HEK293 (cell line): ENCODE measurements around the gene TTC33.
A peak's percentile ranks its signal among the peaks of the same experiment; 100 is the strongest.
"Not testable (repeated sequence)": the region's sequence is repeated elsewhere in the genome, so short reads cannot be mapped to it uniquely, and the experiment has no call there.

Source experiments
- CTCF ChIA-PET: fragments of 350-600 bp; formaldehyde crosslinking; extraction: SDS; loops from one replicate; lab custom pipeline; 2021; ENCODE audit warnings: antibody characterized with exemption; lab: Yijun Ruan, JAX
- POLR2A ChIA-PET: fragments of 300-600 bp; formaldehyde crosslinking; extraction: SDS; loops from one replicate; lab custom pipeline; 2020; ENCODE audit warnings: antibody characterized with exemption, inconsistent platforms; lab: Yijun Ruan, JAX
- H3K27ac ChIP-seq: fragments of 200-500 bp; sonication (Bioruptor generic); 2 replicates; pipeline ENCODE4 v1.5.1; 2014; ENCODE audit warnings: low read depth, low read length, control low read depth, inconsistent platforms; ENCODE audit errors: extremely low read depth
- H3K36me3 ChIP-seq, 2 experiments: fragments of 200-500 bp in 1 of 2; sonication (Bioruptor generic) in 1 of 2; 1 replicate in 1 of 2; 2 replicates in 1 of 2; pipeline ENCODE4 v1.5.1; 2014 to 2017; ENCODE audit warnings: inconsistent platforms in 2 of 2, low read length in 2 of 2; ENCODE audit not compliant: control insufficient read depth in 2 of 2, insufficient read depth in 1 of 2
- H3K4me1 ChIP-seq: fragments of 200-500 bp; sonication (Bioruptor generic); 2 replicates; pipeline ENCODE4 v1.5.1; 2014; ENCODE audit warnings: mild to moderate bottlenecking, low read length, inconsistent platforms; ENCODE audit not compliant: control insufficient read depth, insufficient read depth
- H3K4me3 ChIP-seq: 2 replicates; pipeline ENCODE4 v1.5.1; 2011; ENCODE audit warnings: low read depth, mild to moderate bottlenecking, control low read depth, low read length, moderate library complexity
- H3K9me3 ChIP-seq: fragments of 200-500 bp; sonication (Bioruptor generic); 2 replicates; pipeline ENCODE4 v1.5.1; 2014; ENCODE audit warnings: low read depth, low read length, inconsistent platforms; ENCODE audit not compliant: control insufficient read depth, insufficient read depth
- GLI2 ChIP-seq: fragments of 450-650 bp; formaldehyde crosslinking; IDR thresholded peaks from 2 replicates; pipeline ENCODE4; 2017; ENCODE audit warnings: missing biosample characterization, missing genetic modification characterization, low read depth, borderline replicate concordance
- KLF1 ChIP-seq: fragments of 450-650 bp; formaldehyde crosslinking; IDR thresholded peaks from 2 replicates; pipeline ENCODE4 v1.5.1; 2016; ENCODE audit warnings: missing biosample characterization, missing genetic modification characterization
- SALL2 ChIP-seq: fragments of 450-650 bp; formaldehyde crosslinking; IDR thresholded peaks from 2 replicates; pipeline ENCODE4 v1.5.0; 2017; ENCODE audit warnings: missing biosample characterization, mild to moderate bottlenecking, missing genetic modification characterization, borderline replicate concordance
- SCRT1 ChIP-seq: fragments of 450-650 bp; formaldehyde crosslinking; IDR thresholded peaks from 2 replicates; pipeline ENCODE4 v1.5.1; 2016; ENCODE audit warnings: missing biosample characterization, missing genetic modification characterization, borderline replicate concordance
- SCRT2 ChIP-seq: fragments of 450-650 bp; formaldehyde crosslinking; IDR thresholded peaks from 2 replicates; pipeline ENCODE4 v1.5.1; 2016; ENCODE audit warnings: missing biosample characterization, missing genetic modification characterization
- SP3 ChIP-seq: fragments of 450-650 bp; formaldehyde crosslinking; IDR thresholded peaks from 2 replicates; pipeline ENCODE4 v1.5.1; 2016; ENCODE audit warnings: missing biosample characterization, missing genetic modification characterization
- TCF7L2 ChIP-seq: IDR thresholded peaks from 2 replicates; pipeline ENCODE4 v1.6.1; 2011; ENCODE audit warnings: low read depth, mild to moderate bottlenecking, inconsistent platforms, low read length, moderate library complexity, borderline replicate concordance
- ZBTB10 ChIP-seq: fragments of 450-650 bp; formaldehyde crosslinking; IDR thresholded peaks from 2 replicates; pipeline ENCODE4 v1.5.1; 2016; ENCODE audit warnings: missing biosample characterization, missing genetic modification characterization
- ZBTB49 ChIP-seq: fragments of 450-650 bp; formaldehyde crosslinking; IDR thresholded peaks from 2 replicates; pipeline ENCODE4 v1.5.1; 2016; ENCODE audit warnings: missing biosample characterization, missing genetic modification characterization, low read depth
- ZFP37 ChIP-seq: fragments of 450-650 bp; formaldehyde crosslinking; IDR thresholded peaks from 2 replicates; pipeline ENCODE4 v1.5.1; 2016; ENCODE audit warnings: missing biosample characterization, missing genetic modification characterization
- ZNF133 ChIP-seq: fragments of 450-650 bp; formaldehyde crosslinking; IDR thresholded peaks from 2 replicates; pipeline ENCODE4 v1.5.1; 2016; ENCODE audit warnings: missing biosample characterization, missing genetic modification characterization
- ZNF16 ChIP-seq: fragments of 450-650 bp; formaldehyde crosslinking; IDR thresholded peaks from 2 replicates; pipeline ENCODE4 v1.5.1; 2016; ENCODE audit warnings: low read depth, missing biosample characterization, missing genetic modification characterization
- ZNF23 ChIP-seq: fragments of 450-650 bp; formaldehyde crosslinking; IDR thresholded peaks from 2 replicates; pipeline ENCODE4 v1.5.1; 2016; ENCODE audit warnings: missing biosample characterization, missing genetic modification characterization, borderline replicate concordance
- ZNF449 ChIP-seq: fragments of 450-650 bp; formaldehyde crosslinking; IDR thresholded peaks from 2 replicates; pipeline ENCODE4 v1.5.1; 2017; ENCODE audit warnings: missing biosample characterization, mild to moderate bottlenecking, missing genetic modification characterization, moderate library complexity
- ZNF514 ChIP-seq: fragments of 450-650 bp; formaldehyde crosslinking; IDR thresholded peaks from 2 replicates; pipeline ENCODE4 v1.5.1; 2016; ENCODE audit warnings: missing biosample characterization, missing genetic modification characterization
- ZNF561 ChIP-seq: fragments of 450-650 bp; IDR thresholded peaks from 2 replicates; pipeline ENCODE4 v1.5.1; 2018; ENCODE audit warnings: missing biosample characterization, missing genetic modification characterization, borderline replicate concordance

Gene TTC33

GRCh38 chr5:40648150-40648549, 107.6 kb downstream of the TTC33 start:
- Histone ChIP-seq H3K36me3 (no peaks in the 10 kb centered on the region), H3K9me3 (no peaks in the 10 kb centered on the region), H3K4me1 (peaks cover 4% of the 10 kb centered on the region; the same call in 1 of the 2 replicates), H3K4me3 (no peak overlapping the region), H3K27ac (no peak overlapping the region)
- POLR2A ChIA-PET = no interaction called here
- TF ChIP-seq ZNF561 = no peak
- no peak for TF ChIP-seq ZFP37 (tag by site-specific recombination)
- TF ChIP-seq SCRT2 (tag by site-specific recombination) = peak; percentile 83
- peak; percentile 76; the same call in 1 of the 2 replicates for TF ChIP-seq SCRT1 (tag by site-specific recombination)
- CTCF ChIA-PET = interaction anchor here (0.5 kb wide), 1 partner anchor 699 kb away, joined by 3 read pairs; no protein-coding TSS in a partner anchor

GRCh38 chr5:40646266-40646665, 109.5 kb downstream of the TTC33 start:
- H3K27ac ChIP-seq = no peak overlapping the region
- ChIA-PET POLR2A (no interaction called here), CTCF (no interaction called here)
- peaks cover 4% of the 10 kb centered on the region; the same call in 1 of the 2 replicates for H3K4me1 ChIP-seq
- TF ChIP-seq ZNF16 (no peak), ZNF514 (tag by site-specific recombination) (no peak), KLF1 (tag by site-specific recombination) (no peak), SALL2 (tag by site-specific recombination) (no peak), ZNF23 (no peak), ZBTB10 (no peak), GLI2 (tag by site-specific recombination) (no peak), ZNF449 (no peak), ZBTB49 (tag by site-specific recombination) (no peak), ZNF133 (tag by site-specific recombination) (no peak), TCF7L2 (no peak), SP3 (tag by site-specific recombination) (no peak)
- no peaks in the 10 kb centered on the region for H3K36me3 ChIP-seq
- no peak overlapping the region for H3K4me3 ChIP-seq
- no peaks in the 10 kb centered on the region for H3K9me3 ChIP-seq

- H3K9me3 ChIP-seq, H3K4me3 ChIP-seq, H3K36me3 ChIP-seq, CTCF ChIA-PET, H3K27ac ChIP-seq, POLR2A ChIA-PET, H3K4me1 ChIP-seq: not testable (repeated sequence)
Measured at GRCh38 chr5:40639531-40639930, 116.2 kb downstream of the TTC33 start.
